Measurements from ENCODE around the gene UBE2K. TPM values are rescaled to one million over a fixed set of nuclear protein-coding genes. Genes with fewer than 3 reads are reported as not detected.
A peak's percentile ranks its signal among the peaks of the same experiment; 100 is the strongest.
"Not testable (repeated sequence)": the region's sequence is repeated elsewhere in the genome, so short reads cannot be mapped to it uniquely, and the experiment has no call there.

Gene UBE2K
- total RNA-seq, 2 experiments from 2014 or later: 92.7 to 102 TPM

DNA sequence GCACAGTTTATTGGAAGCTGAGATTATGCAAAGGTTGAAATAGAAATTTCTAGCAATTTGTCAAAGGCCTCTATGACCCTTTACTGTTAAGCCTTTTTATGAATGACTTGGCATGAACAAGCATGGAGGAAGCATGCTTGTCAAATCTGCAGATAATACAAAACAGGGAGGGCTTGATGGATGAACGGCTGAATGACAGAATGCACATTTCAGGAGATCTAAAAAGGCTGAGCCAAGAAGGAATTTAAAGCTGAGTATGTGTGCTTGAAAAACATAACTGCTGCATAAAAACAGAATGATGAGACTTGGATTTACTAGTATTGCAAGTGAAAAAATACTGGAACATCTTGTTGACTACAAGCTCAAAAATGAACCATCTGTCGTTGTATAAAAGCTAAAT, 29.0 kb upstream of the UBE2K start:
- peaks cover 3% of the 10 kb centered on the region for H3K4me1 Mint-ChIP-seq
- H3K4me3 Mint-ChIP-seq: no peak overlapping the region
- no peak for DNase-seq
- H3K27me3 Mint-ChIP-seq: no peaks in the 10 kb centered on the region
- no peak overlapping the region for H3K27ac Mint-ChIP-seq
- H3K9me3 Mint-ChIP-seq: peaks cover 4% of the 10 kb centered on the region
- H3K36me3 Mint-ChIP-seq: no peaks in the 10 kb centered on the region

DNA sequence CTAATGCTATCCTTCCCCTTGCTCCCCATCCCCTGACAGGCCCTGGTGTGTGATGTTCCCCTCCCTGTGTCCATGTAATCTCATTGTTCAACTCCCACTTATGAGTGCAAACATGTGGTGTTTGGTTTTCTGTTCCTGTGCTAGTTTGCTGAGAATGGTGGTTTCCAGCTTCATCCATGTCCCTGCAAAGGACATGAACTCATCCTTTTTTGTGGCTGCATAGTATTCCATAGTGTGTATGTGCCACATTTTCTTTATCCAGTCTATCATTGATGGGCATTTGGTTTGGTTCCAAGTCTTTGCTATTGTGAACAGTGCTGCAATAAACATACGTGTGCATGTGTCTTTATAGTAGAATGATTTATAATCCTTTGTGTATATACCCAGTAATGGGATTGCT, 27.6 kb upstream of the UBE2K start:
- not testable (repeated sequence) for H3K9me3 Mint-ChIP-seq

GRCh38 chr4:39675681-39676080, 22.3 kb upstream of the UBE2K start:
- H3K27me3 Mint-ChIP-seq, H3K4me3 Mint-ChIP-seq, H3K9me3 Mint-ChIP-seq, H3K4me1 Mint-ChIP-seq, H3K27ac Mint-ChIP-seq, H3K36me3 Mint-ChIP-seq, DNase-seq: not testable (repeated sequence)

More for the DNA sequence above, 27.6 kb upstream of the UBE2K start:
- not testable (repeated sequence) for DNase-seq, H3K4me1 Mint-ChIP-seq, H3K36me3 Mint-ChIP-seq, H3K27me3 Mint-ChIP-seq, H3K4me3 Mint-ChIP-seq, H3K27ac Mint-ChIP-seq

DNA sequence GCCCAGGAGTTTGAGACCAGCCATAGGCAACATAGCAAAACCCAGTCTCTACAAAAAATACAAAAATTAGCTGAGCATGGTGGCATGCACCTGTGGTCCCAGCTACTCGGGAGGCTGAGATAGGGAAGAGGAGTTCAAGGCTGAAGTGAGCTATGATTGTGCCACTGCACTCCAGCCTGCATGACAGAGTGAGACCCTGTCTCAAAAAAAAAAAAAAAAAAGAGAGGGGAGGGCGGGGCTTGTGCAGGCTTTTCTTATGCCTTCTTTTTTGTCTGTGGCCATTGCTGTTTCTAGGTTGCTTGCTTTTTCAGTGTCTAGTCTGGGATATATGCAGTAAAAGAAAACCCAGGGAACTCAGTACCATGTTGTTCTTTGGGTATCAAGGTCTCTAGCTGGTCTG, 16.9 kb upstream of the UBE2K start:
- not testable (repeated sequence) for H3K27me3 Mint-ChIP-seq, H3K4me1 Mint-ChIP-seq, H3K9me3 Mint-ChIP-seq, H3K27ac Mint-ChIP-seq, DNase-seq, H3K36me3 Mint-ChIP-seq, H3K4me3 Mint-ChIP-seq

DNA sequence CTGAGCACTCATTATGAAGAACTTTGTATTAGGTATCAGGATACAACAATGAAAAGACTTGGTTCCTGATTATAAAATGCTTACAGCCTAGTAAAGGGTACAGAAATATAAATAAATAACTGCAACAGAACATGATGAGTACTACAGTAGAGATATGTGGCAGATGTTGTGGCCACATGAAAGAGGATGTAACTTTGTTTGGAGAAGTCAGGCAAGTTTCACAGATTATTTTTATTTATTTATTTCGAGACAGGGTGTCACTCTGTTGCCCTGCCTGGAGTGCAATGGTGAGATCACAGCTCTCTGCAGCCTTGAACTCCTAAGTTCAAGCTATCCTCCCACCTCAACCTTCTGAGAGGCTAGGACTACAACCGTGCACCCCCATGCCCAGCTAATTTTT, 15.8 kb upstream of the UBE2K start:
- Mint-ChIP-seq H3K4me3 (no peak overlapping the region), H3K27me3 (peaks cover 7% of the 10 kb centered on the region), H3K4me1 (no peaks in the 10 kb centered on the region), H3K36me3 (no peaks in the 10 kb centered on the region), H3K9me3 (no peaks in the 10 kb centered on the region), H3K27ac (no peak overlapping the region)
- no peak for DNase-seq

DNA sequence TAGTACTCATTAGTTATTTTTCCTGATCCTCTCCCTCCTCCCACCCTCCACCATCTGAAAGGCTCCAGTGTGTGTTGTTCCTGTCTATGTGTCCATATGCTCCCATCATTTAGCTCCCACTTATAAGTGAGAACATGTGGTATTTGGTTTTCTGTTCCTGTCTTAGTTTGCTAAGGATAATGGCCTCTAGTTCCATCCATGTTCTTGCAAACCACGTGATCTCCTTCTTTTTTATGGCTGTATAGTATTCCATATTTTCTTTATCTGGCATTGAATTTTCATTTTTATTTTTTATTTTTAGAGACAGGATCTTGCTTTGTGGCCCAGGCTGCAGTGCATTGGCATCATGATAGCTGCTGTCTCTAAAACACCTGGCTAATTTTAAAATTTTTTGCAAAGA, 11.9 kb upstream of the UBE2K start:
- no peaks in the 10 kb centered on the region for H3K4me1 Mint-ChIP-seq
- H3K4me3 Mint-ChIP-seq: no peak overlapping the region
- DNase-seq: no peak
- H3K27ac Mint-ChIP-seq: no peak overlapping the region
- H3K9me3 Mint-ChIP-seq: no peaks in the 10 kb centered on the region
- no peaks in the 10 kb centered on the region for H3K27me3 Mint-ChIP-seq
- H3K36me3 Mint-ChIP-seq: no peaks in the 10 kb centered on the region

DNA sequence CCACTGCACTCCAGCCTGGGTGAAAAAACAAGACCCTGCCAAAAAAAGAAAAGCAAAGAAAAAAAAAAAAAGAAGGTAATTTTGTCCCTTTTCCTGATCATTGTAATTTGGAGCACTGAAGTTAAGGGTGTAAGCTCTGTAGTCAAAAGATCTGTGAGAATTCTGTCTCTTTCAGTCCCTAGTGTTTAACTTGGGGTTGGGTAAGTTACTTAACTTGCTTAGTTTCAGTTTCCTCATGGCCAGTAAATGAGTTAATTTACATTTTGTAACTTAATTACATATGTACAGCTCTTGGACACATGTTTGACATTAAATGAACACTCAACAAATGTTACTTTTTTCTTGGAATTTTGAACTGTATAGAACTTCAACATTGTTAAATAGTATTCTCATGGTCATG, 10.9 kb upstream of the UBE2K start:
- Mint-ChIP-seq H3K36me3 (no peaks in the 10 kb centered on the region), H3K4me3 (no peak overlapping the region), H3K9me3 (no peaks in the 10 kb centered on the region), H3K27me3 (no peaks in the 10 kb centered on the region), H3K27ac (no peak overlapping the region), H3K4me1 (no peaks in the 10 kb centered on the region)
- DNase-seq: no peak

DNA sequence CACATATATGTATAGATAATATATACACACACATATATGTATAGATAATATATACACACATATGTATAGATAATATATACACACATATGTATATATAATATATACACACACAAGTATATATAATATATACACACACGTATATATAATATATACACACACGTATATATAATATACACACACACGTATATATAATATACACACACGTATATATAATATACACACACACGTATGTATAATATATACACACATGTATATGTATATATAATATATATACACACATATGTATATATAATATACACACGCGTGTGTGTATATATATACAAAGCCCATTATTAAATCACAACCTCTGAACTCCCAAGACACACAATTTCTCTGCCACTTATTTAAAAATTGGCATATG, 8.0 kb upstream of the UBE2K start:
- H3K9me3 Mint-ChIP-seq: no peaks in the 10 kb centered on the region
- H3K36me3 Mint-ChIP-seq: no peaks in the 10 kb centered on the region
- no peak for DNase-seq
- H3K27ac Mint-ChIP-seq: no peak overlapping the region
- H3K4me3 Mint-ChIP-seq: no peak overlapping the region
- no peaks in the 10 kb centered on the region for H3K27me3 Mint-ChIP-seq
- H3K4me1 Mint-ChIP-seq: no peaks in the 10 kb centered on the region

DNA sequence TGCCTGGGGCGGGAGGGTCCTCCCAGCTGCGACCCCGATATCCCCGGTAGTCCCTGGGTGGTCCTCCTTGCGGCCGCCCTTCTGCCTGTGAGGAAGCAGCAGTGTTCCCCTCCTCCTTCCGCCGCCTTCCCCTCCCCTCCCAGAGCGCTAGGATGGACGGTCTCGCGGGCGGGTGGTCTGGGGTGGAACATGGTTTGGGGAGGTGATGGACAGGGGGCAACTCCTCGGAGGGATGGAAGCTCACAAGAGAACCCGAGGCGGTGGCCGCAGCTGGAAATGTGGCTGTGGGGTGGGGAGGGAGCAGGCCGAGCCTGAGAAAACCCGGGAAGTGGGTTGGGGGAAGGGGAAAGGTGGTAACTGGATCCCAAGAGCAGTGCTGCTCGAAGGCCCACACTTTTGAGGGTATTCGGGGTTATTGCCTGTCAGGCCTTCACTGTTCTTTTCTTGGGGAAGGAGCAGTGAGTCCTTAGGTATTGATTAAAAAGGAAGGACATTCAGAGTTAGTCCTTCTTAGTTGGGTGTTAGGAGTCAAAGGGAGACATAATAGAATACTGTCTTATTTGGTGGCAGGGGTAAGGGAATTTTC, 581 bp downstream of the UBE2K start:
- peaks cover 29% of the 10 kb centered on the region for H3K4me1 Mint-ChIP-seq
- H3K27me3 Mint-ChIP-seq: no peaks in the 10 kb centered on the region
- H3K27ac Mint-ChIP-seq: peak overlapping the region; percentile 96
- peaks cover 21% of the 10 kb centered on the region for H3K36me3 Mint-ChIP-seq
- H3K9me3 Mint-ChIP-seq: no peaks in the 10 kb centered on the region
- peak overlapping the region; percentile 96 for H3K4me3 Mint-ChIP-seq
- DNase-seq: peak; percentile 50

DNA sequence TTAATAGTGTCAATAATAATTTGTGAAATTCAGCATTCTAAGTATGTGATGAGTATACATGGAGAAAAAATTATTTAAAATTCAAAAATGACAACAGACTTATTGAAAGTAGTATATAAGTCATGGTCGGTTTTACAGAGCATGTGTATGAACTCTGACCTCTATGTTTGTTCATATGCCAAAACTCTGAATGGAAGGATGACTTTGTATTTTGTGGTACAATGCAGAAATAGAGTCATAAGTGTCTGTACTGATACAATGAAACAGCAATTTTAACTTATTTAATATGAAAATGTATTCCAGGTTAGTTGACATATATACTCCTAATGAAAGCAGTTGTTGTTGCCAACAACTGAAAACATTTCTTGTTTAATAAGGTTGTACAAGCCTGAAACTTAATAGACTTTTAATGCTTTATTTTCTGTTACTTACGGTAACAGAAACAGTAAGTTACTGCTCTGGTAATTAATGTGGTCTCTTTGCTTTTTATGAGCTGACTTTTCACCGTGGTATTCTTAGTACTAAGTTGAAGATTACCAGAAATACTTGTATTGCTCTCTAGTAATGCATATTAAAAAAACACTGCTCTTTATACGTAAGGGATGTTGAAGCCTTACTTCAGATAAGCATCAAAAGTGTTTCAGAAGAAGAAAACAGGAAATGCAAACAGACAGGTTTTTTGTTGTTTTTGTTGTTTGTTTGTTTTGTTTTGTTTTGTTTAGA, 1.9 kb downstream of the UBE2K start:
- H3K9me3 Mint-ChIP-seq: no peaks in the 10 kb centered on the region
- peak overlapping the region; percentile 96 for H3K27ac Mint-ChIP-seq
- no peak for DNase-seq
- H3K4me1 Mint-ChIP-seq: peaks cover 29% of the 10 kb centered on the region
- H3K36me3 Mint-ChIP-seq: peaks cover 24% of the 10 kb centered on the region
- H3K27me3 Mint-ChIP-seq: no peaks in the 10 kb centered on the region
- H3K4me3 Mint-ChIP-seq: peak overlapping the region; percentile 96

DNA sequence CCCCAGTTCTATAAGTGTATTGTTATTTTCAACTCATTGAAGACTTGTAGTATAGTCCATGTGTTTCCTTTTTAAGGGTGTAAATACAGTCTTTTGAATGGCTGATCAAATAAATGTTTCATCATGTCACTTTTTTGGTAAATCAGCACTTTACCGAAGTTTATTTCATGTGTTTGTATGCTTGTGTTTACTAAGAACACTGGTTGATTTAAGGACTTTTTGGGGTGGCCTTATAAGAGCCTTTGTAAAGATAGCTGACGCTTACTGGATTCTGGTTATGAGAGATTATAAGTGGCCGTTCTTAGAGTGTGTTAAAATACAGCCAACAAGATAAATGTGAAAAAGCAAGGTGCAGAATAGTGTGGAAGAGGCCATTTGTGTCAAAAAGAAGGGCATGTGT, 2.6 kb downstream of the UBE2K start:
- Mint-ChIP-seq H3K27ac (peak overlapping the region; percentile 61), H3K4me1 (peaks cover 28% of the 10 kb centered on the region), H3K36me3 (peaks cover 29% of the 10 kb centered on the region), H3K27me3 (no peaks in the 10 kb centered on the region), H3K9me3 (no peaks in the 10 kb centered on the region), H3K4me3 (peak overlapping the region; percentile 96)
- DNase-seq: no peak

DNA sequence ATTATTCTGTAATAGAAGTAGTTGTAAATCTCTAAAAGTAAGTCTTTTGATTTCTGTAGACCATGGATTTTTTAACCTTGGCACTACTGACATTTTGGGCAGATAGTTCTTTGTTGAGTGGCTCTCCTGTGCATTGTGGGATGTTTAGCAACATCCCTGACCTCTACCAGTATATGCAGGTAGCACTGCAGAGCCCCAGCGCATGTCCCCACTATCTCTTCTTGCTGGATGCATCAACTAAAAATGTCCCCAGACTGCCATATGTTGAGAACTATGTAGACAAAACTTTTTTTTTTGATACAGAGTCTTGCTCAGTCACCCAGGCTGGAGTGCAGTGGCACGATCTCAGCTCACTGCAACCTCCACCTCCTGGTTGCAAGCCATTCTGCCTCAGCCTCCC, 4.8 kb downstream of the UBE2K start:
- H3K27me3 Mint-ChIP-seq: no peaks in the 10 kb centered on the region
- no peaks in the 10 kb centered on the region for H3K9me3 Mint-ChIP-seq
- no peak for DNase-seq
- H3K36me3 Mint-ChIP-seq: peaks cover 38% of the 10 kb centered on the region
- peaks cover 28% of the 10 kb centered on the region for H3K4me1 Mint-ChIP-seq
- no peak overlapping the region for H3K27ac Mint-ChIP-seq
- no peak overlapping the region for H3K4me3 Mint-ChIP-seq

DNA sequence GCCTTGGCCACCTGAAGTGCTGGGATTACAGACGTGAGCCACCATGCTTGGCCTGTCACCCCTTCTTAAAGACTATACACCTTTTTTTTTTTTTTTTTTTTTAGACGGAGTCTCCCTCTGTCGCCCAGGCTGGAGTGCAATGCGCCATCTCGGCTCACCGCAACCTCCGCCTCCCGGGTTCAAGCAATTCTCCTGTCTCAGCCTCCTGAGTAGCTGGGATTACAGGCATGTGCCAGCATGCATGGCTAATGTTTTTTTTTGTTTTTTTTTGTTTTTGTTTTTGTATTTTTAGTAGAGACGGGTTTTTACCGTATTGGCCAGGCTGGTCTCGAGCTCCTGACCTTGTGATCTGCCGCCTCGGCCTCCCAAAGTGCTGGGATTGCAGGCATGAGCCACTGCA, 6.9 kb downstream of the UBE2K start:
- DNase-seq, H3K27me3 Mint-ChIP-seq, H3K4me3 Mint-ChIP-seq, H3K9me3 Mint-ChIP-seq, H3K27ac Mint-ChIP-seq: not testable (repeated sequence)
- H3K36me3 Mint-ChIP-seq: peaks cover 28% of the 10 kb centered on the region
- H3K4me1 Mint-ChIP-seq: peaks cover 37% of the 10 kb centered on the region

DNA sequence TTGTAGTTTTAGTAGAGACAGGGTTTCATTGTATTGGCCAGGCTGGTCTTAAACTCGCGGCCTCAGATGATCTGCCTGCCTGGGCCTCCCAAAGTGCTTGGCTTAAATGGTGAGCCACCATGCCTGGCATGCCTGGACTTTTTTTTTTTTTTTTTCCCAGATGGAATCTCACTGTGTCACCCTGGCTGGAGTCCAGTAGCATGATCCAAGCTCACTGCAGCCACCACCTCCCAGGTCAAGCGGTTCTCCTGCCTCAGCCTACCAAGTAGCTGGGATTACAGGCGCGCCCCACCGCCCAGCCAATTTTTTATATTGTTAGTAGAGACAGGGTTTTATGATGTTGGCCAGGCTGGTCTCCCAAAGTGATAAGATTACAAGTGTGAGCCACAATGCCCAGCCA, 8.4 kb downstream of the UBE2K start:
- Mint-ChIP-seq H3K9me3 (no peaks in the 10 kb centered on the region), H3K27me3 (no peaks in the 10 kb centered on the region), H3K36me3 (peaks cover 23% of the 10 kb centered on the region), H3K4me3 (no peak overlapping the region), H3K27ac (no peak overlapping the region), H3K4me1 (peaks cover 30% of the 10 kb centered on the region)
- no peak for DNase-seq

DNA sequence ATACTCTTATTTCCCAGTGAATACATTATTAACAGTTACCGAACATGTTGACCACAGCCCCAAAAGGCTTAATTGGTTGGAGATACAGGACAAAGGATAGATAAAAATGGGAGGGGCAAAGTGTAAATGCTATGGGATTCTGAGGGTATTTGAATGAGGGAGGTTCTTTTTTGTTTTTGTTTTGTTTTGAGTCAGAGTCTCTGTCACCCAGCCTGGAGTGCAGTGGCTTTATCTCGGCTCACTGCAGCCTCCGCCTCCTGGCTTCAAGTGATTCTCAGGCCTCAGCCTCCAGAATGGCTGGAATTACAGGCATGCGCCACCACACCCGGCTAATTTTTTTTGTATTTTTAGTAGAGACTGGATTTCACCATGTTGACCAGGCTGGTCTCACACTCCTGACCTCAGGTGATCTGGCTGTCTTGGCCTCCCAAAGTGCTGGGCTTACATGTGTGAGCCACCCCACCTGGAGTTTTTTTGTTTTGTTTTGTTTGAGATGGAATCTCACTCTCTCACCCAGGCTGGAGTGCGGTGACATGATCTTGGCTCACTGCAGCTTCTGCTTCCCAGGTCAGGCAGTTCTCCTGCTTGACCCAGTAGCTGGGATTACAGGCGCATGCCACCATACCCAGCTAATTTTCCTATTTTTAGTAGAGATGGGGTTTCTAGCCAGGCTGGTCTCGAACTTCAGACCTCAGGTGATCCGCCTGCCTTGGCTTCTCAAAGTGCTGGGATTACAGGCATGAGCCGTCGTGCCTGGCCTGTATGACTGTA, 9.0 kb downstream of the UBE2K start:
- H3K4me1 Mint-ChIP-seq: peaks cover 32% of the 10 kb centered on the region

More for the DNA sequence above, 9.0 kb downstream of the UBE2K start:
- Mint-ChIP-seq H3K36me3 (peaks cover 26% of the 10 kb centered on the region), H3K9me3 (no peaks in the 10 kb centered on the region), H3K27ac (no peak overlapping the region), H3K4me3 (no peak overlapping the region), H3K27me3 (no peaks in the 10 kb centered on the region)
- no peak for DNase-seq
